NCI-H748 (cell line): ENCODE measurements around the gene SOX6.
A peak's percentile ranks its signal among the peaks of the same experiment; 100 is the strongest.

ENCODE experiments used
- DNase-seq: peaks from one replicate; lab custom pipeline; 2025; ENCODE audit not compliant: unreplicated experiment; lab: John Stamatoyannopoulos, UW

The SOX6 gene

GRCh38 chr11:16278979-16279378, 77.4 kb downstream of the SOX6 start:
- DNase-seq: no peak

GRCh38 chr11:16278273-16278672, 78.1 kb downstream of the SOX6 start:
- peak; percentile 37 for DNase-seq

- peak; percentile 12 for DNase-seq
Observed at GRCh38 chr11:16276251-16276650, 80.1 kb downstream of the SOX6 start.

- no peak for DNase-seq
Observed at GRCh38 chr11:16271258-16271657, 85.1 kb downstream of the SOX6 start.

- DNase-seq: no peak
Observed at GRCh38 chr11:16266021-16266420, 90.3 kb downstream of the SOX6 start.

- DNase-seq: no peak
Observed at GRCh38 chr11:16265022-16265421, 91.3 kb downstream of the SOX6 start.

GRCh38 chr11:16262645-16262955, 93.7 kb downstream of the SOX6 start:
- DNase-seq: no peak

GRCh38 chr11:16261836-16262644, 94.3 kb downstream of the SOX6 start:
- no peak for DNase-seq

GRCh38 chr11:16252373-16252772, 104.0 kb downstream of the SOX6 start:
- DNase-seq: peak; percentile 38

- no peak for DNase-seq
Observed at GRCh38 chr11:16248248-16248647, 108.1 kb downstream of the SOX6 start.

GRCh38 chr11:16242806-16243205, 113.5 kb downstream of the SOX6 start:
- no peak for DNase-seq

GRCh38 chr11:16240687-16241086, 115.7 kb downstream of the SOX6 start:
- DNase-seq: no peak

GRCh38 chr11:16239141-16240105, 116.9 kb downstream of the SOX6 start:
- DNase-seq: peak; percentile 17

GRCh38 chr11:16226245-16226644, 130.1 kb downstream of the SOX6 start:
- peak; percentile 98 for DNase-seq

- DNase-seq: peak; percentile 37
Observed at GRCh38 chr11:16225623-16226022, 130.7 kb downstream of the SOX6 start.

GRCh38 chr11:16223558-16223957, 132.8 kb downstream of the SOX6 start:
- peak; percentile 61 for DNase-seq

- peak; percentile 54 for DNase-seq
Observed at GRCh38 chr11:16217631-16218030, 138.7 kb downstream of the SOX6 start.

GRCh38 chr11:16216831-16217230, 139.5 kb downstream of the SOX6 start:
- no peak for DNase-seq

- DNase-seq: no peak
Observed at GRCh38 chr11:16215352-16215751, 141.0 kb downstream of the SOX6 start.

- no peak for DNase-seq
Observed at GRCh38 chr11:16211407-16211806, 144.9 kb downstream of the SOX6 start.

- no peak for DNase-seq
Observed at GRCh38 chr11:16204261-16204660, 152.1 kb downstream of the SOX6 start.

GRCh38 chr11:16195651-16196050, 160.7 kb downstream of the SOX6 start:
- no peak for DNase-seq
